HG02623 (cell line): Measurements from ENCODE around the gene ENPP1.

Experiments
- ATAC-seq: cut with Tn5 transposase; IDR thresholded peaks from one replicate; pipeline ENCODE4 v1.9.1; 2021; ENCODE audit warnings: moderate library complexity; ENCODE audit not compliant: unreplicated experiment

Gene ENPP1

GRCh38 chr6:131784561-131784960, 23.3 kb upstream of the ENPP1 start:
- ATAC-seq, result no peak

GRCh38 chr6:131787079-131787478, 20.7 kb upstream of the ENPP1 start:
- ATAC-seq, result no peak

- no peak for ATAC-seq
Measured at GRCh38 chr6:131787766-131788712, 19.8 kb upstream of the ENPP1 start.

DNA sequence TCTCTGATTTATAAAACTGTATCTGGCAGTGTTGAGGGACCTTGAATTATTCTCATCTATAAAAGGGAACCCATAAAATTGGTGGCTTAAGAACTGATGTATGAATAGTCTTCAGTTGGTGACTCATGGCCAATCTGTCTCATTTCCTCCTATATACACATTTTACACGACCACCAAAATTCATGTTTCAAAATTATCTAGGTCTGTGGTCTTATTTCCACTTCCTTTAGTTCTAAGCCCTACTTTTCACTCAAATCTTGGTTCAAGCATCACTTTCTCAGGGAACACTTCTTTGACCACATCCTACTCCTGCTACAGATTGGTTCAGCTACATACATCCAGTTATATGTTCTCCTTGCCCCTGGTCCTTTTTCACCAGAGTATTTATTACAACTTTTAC, 18.6 kb upstream of the ENPP1 start:
- no peak for ATAC-seq

GRCh38 chr6:131791476-131791875, 16.3 kb upstream of the ENPP1 start:
- ATAC-seq, result no peak

GRCh38 chr6:131792091-131792496, 15.7 kb upstream of the ENPP1 start:
- ATAC-seq, result no peak

DNA sequence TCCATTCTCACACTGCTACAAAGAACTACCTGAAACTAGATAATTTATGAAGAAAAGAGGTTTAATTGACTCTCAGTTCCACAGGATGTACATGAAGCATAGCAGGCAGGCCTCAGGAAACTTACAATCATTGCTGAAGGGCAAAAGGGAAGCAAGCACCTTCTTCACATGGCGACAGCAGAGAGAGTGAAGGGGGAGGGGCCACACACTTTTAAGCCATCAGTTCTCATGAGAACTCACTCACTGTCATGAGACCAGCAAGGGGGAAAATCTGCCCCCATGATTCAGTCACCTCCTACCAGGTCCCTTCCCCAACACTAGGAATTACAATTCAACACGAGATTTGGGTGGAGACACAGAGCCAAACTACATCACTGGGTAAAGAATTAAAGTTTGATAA, 12.5 kb upstream of the ENPP1 start:
- no peak for ATAC-seq

- ATAC-seq, result no peak
Measured at GRCh38 chr6:131802347-131802746, 5.5 kb upstream of the ENPP1 start.

GRCh38 chr6:131803007-131803769, 4.6 kb upstream of the ENPP1 start:
- no peak for ATAC-seq

DNA sequence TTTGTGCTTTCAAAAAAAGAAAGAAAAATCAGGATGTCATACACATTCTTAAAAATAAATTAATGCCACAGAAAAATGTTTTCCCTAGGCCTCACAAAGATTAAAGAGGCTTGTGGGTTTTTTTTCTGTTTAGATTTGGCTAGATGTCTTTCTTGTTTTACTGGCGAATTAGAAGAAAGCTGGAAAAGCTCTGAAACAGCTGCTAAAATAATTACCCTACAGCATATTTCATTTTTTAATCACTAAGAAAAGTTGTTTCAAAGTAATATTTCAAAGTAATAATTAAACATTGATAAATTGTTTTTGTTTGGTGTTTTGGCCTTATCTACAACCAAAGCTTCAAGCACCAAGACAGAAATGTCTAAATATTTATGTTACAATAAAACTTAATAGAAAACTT, 3.7 kb upstream of the ENPP1 start:
- no peak for ATAC-seq

GRCh38 chr6:131807321-131807643, 538 bp upstream of the ENPP1 start:
- ATAC-seq, result no peak

DNA sequence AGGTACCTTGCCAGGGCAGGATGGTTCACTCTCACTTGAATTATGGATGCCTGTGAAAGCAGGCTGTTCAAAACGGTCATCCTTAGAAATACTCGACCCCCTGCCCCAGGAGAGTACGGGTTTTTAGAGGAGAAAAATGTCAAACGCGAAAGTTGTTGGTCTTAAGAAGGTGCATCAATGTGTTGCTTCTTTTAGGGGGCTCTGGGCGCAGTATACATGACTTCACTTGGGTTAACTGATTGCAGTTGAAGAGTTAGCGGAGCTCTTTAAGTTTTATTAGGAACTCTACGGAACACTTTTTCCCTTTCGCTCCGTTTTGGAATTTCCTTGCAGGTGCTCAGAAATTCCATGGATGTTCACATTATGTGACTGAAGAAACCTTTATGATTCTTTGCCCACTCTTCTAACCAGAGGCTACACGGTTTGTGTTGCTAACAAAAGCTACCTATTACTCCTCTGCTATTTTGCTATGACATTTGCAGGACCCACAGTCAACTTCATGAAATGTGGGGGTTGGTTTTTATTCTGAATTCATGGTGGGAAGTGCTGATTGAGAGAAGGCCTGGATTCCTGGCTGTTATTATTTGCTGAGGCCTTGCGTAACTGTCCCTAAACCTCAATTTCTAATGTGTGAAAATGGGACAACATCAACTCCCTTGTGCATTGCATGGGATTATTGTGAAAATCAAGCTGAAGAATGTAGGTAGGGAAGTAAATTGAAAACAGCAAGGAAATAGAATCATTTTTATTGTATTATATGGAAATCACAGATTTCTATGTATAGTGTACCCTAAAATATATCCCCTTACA, 845 bp downstream of the ENPP1 start:
- no peak for ATAC-seq

GRCh38 chr6:131811500-131811899, 3.7 kb downstream of the ENPP1 start:
- no peak for ATAC-seq

- ATAC-seq, result no peak
Measured at GRCh38 chr6:131813991-131814390, 6.2 kb downstream of the ENPP1 start.

DNA sequence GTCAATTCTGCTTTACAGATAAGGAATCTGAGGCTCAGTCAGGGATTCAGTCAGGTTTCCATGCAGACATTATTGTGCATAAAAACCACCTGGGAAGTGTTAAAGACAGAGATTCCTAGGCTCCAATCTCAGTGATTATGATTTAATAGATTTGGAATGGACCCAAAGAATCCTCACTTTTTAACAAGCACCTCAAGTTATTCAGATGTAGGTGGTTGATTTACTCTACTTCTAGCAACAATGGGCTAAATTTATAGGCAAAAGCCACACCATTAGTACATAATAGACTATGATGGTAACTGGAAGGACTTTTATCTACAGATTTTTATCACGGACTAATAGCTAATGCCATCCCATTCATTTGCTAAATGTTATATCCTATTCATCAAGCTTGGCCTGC, 9.0 kb downstream of the ENPP1 start:
- ATAC-seq, result no peak

GRCh38 chr6:131819572-131820124, 11.8 kb downstream of the ENPP1 start:
- peak; percentile 67 for ATAC-seq

DNA sequence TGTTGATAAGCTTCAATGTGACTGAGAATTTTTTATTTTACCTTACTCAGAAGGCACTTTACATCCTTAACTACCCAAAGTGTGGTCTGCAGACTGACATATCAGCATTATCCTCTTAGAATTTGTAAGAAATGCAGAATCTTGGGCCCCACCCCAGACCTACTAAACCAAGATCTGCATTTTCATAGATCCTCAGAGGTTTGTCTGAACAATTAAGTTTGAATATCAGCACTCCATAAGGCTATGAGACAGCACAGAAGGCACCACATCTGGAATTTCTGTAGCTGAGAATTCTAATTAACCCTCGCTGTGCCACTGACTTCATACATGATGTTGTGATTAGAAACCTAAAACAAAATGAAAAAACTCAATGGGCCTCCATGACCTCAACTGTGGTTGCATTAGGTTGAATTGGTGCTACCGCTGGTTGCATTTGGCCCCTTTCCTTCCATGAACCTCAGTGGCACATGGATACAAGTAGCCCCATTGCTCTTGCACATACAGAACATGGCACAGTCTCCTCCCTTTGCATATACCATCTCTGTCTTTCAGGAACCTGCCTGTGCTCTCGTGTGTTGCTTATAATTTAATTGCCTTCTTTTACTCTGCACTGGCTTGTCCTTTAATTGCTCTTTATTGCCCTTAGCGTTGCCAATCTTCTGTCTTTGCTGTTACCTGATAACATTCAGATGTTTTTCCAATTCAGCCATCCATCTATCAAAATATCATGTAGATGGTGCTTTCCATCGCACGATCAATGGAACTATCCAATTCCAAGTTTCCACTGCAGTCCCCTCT, 13.4 kb downstream of the ENPP1 start:
- no peak for ATAC-seq

DNA sequence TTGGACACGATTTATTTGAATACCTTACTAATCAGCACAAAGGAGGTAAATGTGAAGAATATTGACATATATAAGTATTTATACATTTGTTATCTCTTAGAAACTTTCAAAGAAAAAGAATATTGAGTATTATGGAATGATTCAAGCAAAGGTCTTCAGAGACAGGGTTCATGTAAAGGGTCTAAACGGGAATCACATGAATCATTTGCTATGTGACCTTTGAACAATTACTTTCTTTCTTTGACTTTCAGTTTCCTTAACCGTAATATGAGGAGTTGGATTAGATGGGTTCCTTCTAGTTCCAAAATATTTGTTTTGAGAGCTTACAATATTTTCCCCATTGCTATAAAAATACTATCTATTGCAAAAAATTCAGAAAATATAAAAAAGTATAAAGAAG, 14.3 kb downstream of the ENPP1 start:
- no peak for ATAC-seq

GRCh38 chr6:131823276-131823902, 15.6 kb downstream of the ENPP1 start:
- no peak for ATAC-seq

- no peak for ATAC-seq
Measured at GRCh38 chr6:131825946-131826345, 18.1 kb downstream of the ENPP1 start.
